ENCODE measurements around the gene USH1G.

- TF ChIP-seq REST (IDR thresholded peaks at IDR 0.05; ENCODE audit: borderline replicate concordance in 1 of 2, low read depth in 1 of 2, low read length in 2 of 2) (no peak), MNT (IDR thresholded peaks at IDR 0.05) (no peak), SP1 (IDR thresholded peaks at IDR 0.05) (no peak), SP1 (CRISPR knock-in tag; IDR thresholded peaks at IDR 0.05) (no peak), ZBTB1 (CRISPR knock-in tag; IDR thresholded peaks at IDR 0.05; ENCODE audit: borderline replicate concordance) (no peak), NBN (conservative IDR thresholded peaks at IDR 0.05) (no peak), CTCF (CRISPR knock-in tag; IDR thresholded peaks at IDR 0.05) (no peak), EZH2 (conservative IDR thresholded peaks at IDR 0.05; ENCODE audit: low read depth, low read length) (no peak), ZNF768 (CRISPR knock-in tag; IDR thresholded peaks at IDR 0.05) (no peak), EP300 (IDR thresholded peaks at IDR 0.05; ENCODE audit: low read depth in 2 of 2, low read length in 2 of 2) (no peak), EP300 (CRISPR knock-in tag; IDR thresholded peaks at IDR 0.05; ENCODE audit: borderline replicate concordance) (no peak), ATF1 (CRISPR knock-in tag; IDR thresholded peaks at IDR 0.05) (no peak), NCOA5 (CRISPR knock-in tag; IDR thresholded peaks at IDR 0.05) (no peak)
Observed at GRCh38 chr17:74917430-74917829, 5.6 kb downstream of the USH1G start.

Data from HepG2 (cell line).